Adrenal gland (tissue), 12 donors: Measurements from ENCODE around the gene DPP6. TPM values are rescaled to one million over a fixed set of nuclear protein-coding genes. Genes with fewer than 3 reads are reported as not detected.

Experiments used
- DNase-seq, 7 donors: peaks; one replicate each; pipeline ENCODE4 v3.0.0-alpha.2; 2019 to 2020
- H3K27ac ChIP-seq, 5 donors: fragments of 200-600 bp; sonication (generic) in 4 of 5; 1 replicate in 3 of 5; 2 replicates in 2 of 5; pipeline versions ENCODE4 v1.5.1 to v1.8.0; 2016 to 2020; ENCODE audit warnings: mild to moderate bottlenecking in 1 of 5
- H3K27me3 ChIP-seq: fragments of 200-600 bp; 2 replicates; pipeline ENCODE4 v1.8.0; 2021
- H3K36me3 ChIP-seq, 2 donors: fragments of 200-600 bp; replicated peaks in 1 of 2; 1 replicate in 1 of 2; 2 replicates in 1 of 2; pipeline versions ENCODE4 v1.5.1 to v1.8.0; 2018 to 2022
- H3K4me1 ChIP-seq, 2 donors: fragments of 200-600 bp; replicated peaks in 1 of 2; 1 replicate in 1 of 2; 2 replicates in 1 of 2; pipeline versions ENCODE4 v1.5.1 to v1.8.0; 2018 to 2021
- H3K4me3 ChIP-seq, 4 donors: fragments of 200-600 bp; sonication (generic) in 3 of 4; one replicate each; pipeline ENCODE4 v1.5.1; 2016 to 2018
- H3K9me3 ChIP-seq, 3 donors: fragments of 200-600 bp; sonication (generic) in 1 of 3; replicated peaks in 1 of 3; 1 replicate in 2 of 3; 2 replicates in 1 of 3; pipeline versions ENCODE4 v1.5.1 to v1.8.0; 2016 to 2021
- POLR2A ChIP-seq, 2 donors: fragments of 450-650 bp; IDR thresholded peaks; one replicate each; pipeline ENCODE4 v1.6.1; 2017; ENCODE audit warnings: antibody characterized with exemption in 2 of 2, mild to moderate bottlenecking in 2 of 2, moderate library complexity in 1 of 2
- WGBS, 4 donors: extraction: QIAGEN DNeasy Blood & Tissue Kit in 2 of 4; methylation state at CpG; one replicate each; pipeline versions ENCODE4 v1.1.5 to v1.1.7; 2013 to 2017; 5-methylcytosine and 5-hydroxymethylcytosine counted together
- intact Hi-C, 2 donors: fragments of 100-400 bp; cut with DNase I; formaldehyde crosslinking; loops; one replicate each; pipeline versions ENCODE4 v1.14.1 to v1.15.0; 2022 to 2023
- polyA plus RNA-seq, 3 donors: library from polyadenylated mRNA; stranded (reverse); fragments of 200-250 nt in 2 of 3; fragments of 350-450 nt in 1 of 3; fragmentation: Illumina TruSeq in 1 of 3; extraction: RNeasy Lipid Tissue Mini Kit (QIAGEN cat#74804) in 1 of 3; gene quantifications; one replicate each; pipeline ENCODE4 v1.2.3, GENCODE V29; 2013 to 2014
- total RNA-seq, 9 donors: library from RNA; depleted of rRNA in 4 of 9; stranded (reverse); fragments of >200 nt in 4 of 9; fragments of 120-200 nt in 1 of 9; fragmentation: NEBNext Ultra II Directional in 1 of 9; extraction: Animal tissue kit (Norgen Biotek cat#: 25700) in 1 of 9; gene quantifications; one replicate each; pipeline versions ENCODE4 v1.1.0 to v1.2.4, GENCODE V29; 2013 to 2023
- TF ChIP-seq, protein P1 (sequence below), 6 experiments: fragments of 450-650 bp in 4 of 6; fragments of 200-600 bp in 2 of 6; sonication (generic) in 1 of 6; IDR thresholded peaks; 1 replicate in 5 of 6; 2 replicates in 1 of 6; pipeline versions ENCODE4 v1.5.1 to v1.8.0; 2016 to 2021; ENCODE audit warnings: antibody characterized with exemption in 6 of 6, mild to moderate bottlenecking in 2 of 6, moderate library complexity in 1 of 6
- donor health status: healthy with polysubstance abuse.
- donor health status: Bipolar disorder and iron deficiency.
- donor health status: DM: yes; HTN: yes; CAD: no.
- donor health status: DM: no; HTN: no; CAD: no.
- donor health status: DM: no; HTN: no; CAD: no.
- donor health status: DM: yes; HTN: yes; CAD: no.

The DPP6 gene
- total and polyA plus RNA-seq, 12 donors: 0.39 to 13.1 (median 5.1) TPM

DNA sequence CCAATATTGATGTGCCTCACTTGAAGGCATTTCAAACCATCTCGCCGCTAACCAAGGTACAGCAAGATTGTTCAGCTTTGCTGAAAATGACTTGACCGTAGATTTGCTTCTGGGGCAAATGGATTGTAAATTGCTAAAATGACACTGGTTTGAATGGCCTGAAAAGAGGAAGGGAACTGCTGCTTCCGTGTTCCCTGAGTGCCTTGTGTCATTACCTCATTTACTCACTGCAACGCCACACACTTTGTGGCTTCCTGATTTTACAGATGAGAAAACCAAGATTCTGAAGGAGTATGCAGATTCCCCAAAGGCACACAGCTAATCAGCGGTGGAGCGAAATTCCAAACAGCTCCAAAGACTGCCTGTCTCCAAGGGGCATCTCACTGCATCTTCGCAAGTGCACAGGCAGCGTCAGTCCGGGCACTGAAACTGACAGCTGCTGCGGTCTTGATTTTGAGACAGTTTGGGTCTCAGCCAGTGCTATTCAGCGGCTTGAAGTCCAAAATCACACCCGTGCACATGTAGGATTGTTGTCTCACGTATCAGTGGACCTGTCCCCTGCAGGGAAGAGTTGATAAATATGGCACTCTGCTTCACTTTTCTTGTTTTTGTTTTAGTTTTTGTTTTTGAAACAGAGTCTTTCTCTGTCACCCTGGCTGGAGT, 290.9 kb downstream of the DPP6 start:
- Histone ChIP-seq H3K4me3 (no peak overlapping the region), H3K27ac (no peak overlapping the region), H3K4me1 (no peaks in the 10 kb centered on the region), H3K9me3 (no peaks in the 10 kb centered on the region), H3K36me3 (no peaks in the 10 kb centered on the region), H3K27me3 (no peaks in the 10 kb centered on the region)
- intact Hi-C loops: no loop called here
- no peak for DNase-seq
- no peak for TF ChIP-seq POLR2A (IDR thresholded peaks at IDR 0.05)
- TF ChIP-seq, protein P1, sequence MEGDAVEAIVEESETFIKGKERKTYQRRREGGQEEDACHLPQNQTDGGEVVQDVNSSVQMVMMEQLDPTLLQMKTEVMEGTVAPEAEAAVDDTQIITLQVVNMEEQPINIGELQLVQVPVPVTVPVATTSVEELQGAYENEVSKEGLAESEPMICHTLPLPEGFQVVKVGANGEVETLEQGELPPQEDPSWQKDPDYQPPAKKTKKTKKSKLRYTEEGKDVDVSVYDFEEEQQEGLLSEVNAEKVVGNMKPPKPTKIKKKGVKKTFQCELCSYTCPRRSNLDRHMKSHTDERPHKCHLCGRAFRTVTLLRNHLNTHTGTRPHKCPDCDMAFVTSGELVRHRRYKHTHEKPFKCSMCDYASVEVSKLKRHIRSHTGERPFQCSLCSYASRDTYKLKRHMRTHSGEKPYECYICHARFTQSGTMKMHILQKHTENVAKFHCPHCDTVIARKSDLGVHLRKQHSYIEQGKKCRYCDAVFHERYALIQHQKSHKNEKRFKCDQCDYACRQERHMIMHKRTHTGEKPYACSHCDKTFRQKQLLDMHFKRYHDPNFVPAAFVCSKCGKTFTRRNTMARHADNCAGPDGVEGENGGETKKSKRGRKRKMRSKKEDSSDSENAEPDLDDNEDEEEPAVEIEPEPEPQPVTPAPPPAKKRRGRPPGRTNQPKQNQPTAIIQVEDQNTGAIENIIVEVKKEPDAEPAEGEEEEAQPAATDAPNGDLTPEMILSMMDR (IDR thresholded peaks at IDR 0.05): no peak
- 70 to 77% (median 74%) methylated on average over 14 of the region's 14 CpGs for WGBS, 4 donors

DNA sequence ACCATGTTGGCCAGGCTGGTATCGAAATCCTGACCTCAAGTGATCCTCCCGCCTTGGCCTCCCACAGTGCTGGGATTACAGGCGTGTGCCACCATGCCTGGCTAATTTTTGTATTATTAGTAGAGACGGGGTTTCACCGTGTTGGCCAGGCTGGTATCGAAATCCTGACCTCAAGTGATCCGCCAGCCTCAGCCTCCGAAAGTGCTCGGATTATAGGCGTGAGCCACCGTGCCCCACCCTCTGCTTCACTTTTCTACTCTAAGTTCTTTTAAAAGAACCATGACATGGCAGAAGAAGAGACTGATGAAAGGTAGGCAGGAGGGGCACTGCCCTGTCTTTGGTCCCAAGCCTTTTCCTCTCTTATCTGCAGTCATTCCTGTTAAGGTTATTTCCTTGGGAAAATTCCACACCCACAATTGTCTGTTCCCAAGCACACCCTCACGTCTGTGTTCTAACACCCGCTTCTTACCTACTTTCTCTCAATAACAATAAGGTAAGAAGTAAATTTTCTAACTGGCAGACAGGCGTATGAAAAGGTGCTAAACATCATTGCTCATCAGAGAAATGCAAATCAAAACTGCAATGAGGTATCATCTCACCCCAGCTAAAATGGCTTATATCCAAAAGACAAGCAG, 291.7 kb downstream of the DPP6 start:
- TF ChIP-seq, protein P1 (IDR thresholded peaks at IDR 0.05): no peak
- no peak for TF ChIP-seq POLR2A (IDR thresholded peaks at IDR 0.05)
- no peak overlapping the region for H3K27ac ChIP-seq
- intact Hi-C loops: no loop called here
- H3K9me3 ChIP-seq: no peaks in the 10 kb centered on the region
- WGBS, 4 donors: 68 to 84% (median 77%) methylated on average over 14 of the region's 14 CpGs
- H3K27me3 ChIP-seq: no peaks in the 10 kb centered on the region
- no peak overlapping the region for H3K4me3 ChIP-seq
- H3K36me3 ChIP-seq: no peaks in the 10 kb centered on the region
- no peak for DNase-seq
- H3K4me1 ChIP-seq: no peaks in the 10 kb centered on the region

GRCh38 chr7:154345093-154345492, 292.9 kb downstream of the DPP6 start:
- H3K4me1 ChIP-seq: no peaks in the 10 kb centered on the region
- 71 to 79% (median 78%) methylated on average over 2 to 5 of the region's 5 CpGs for WGBS, 4 donors
- H3K9me3 ChIP-seq: no peaks in the 10 kb centered on the region
- no peak overlapping the region for H3K4me3 ChIP-seq
- no peaks in the 10 kb centered on the region for H3K27me3 ChIP-seq
- H3K27ac ChIP-seq: no peak overlapping the region
- intact Hi-C loops: no loop called here
- no peak for DNase-seq
- no peak for TF ChIP-seq POLR2A (IDR thresholded peaks at IDR 0.05)
- TF ChIP-seq, protein P1 (IDR thresholded peaks at IDR 0.05): no peak
- H3K36me3 ChIP-seq: no peaks in the 10 kb centered on the region

DNA sequence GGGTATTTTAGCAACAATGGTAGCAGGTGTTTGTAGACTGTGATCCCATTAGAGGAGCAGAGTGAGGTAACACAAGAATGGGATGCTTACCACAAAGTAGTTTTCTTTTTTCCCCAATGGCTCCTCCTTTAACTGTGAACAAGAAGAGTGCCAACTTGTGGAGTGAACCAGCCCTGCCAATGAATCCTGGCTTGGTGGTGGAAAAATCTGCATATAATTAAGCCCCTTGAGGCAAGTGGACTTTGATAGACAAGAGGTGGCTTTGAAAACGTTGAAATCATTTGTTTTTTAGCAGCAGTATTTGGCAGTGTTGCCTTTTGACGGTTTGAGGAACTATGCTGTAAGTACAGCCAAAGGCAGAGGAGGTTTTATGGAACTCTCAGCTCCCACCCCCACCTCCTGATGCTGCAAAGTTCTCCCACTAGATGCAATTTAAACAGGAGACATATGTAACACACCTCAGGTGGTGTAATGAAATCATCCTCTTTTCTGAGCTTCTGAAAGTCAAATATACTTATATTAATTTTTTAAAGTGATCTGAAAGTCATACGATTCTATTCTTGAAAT, 295.6 kb downstream of the DPP6 start:
- Histone ChIP-seq H3K27me3 (no peaks in the 10 kb centered on the region), H3K27ac (no peak overlapping the region), H3K9me3 (no peaks in the 10 kb centered on the region), H3K36me3 (no peaks in the 10 kb centered on the region), H3K4me3 (no peak overlapping the region), H3K4me1 (no peaks in the 10 kb centered on the region)
- WGBS, 4 donors: 37 to 59% (median 43%) methylated on average over 3 of the region's 3 CpGs
- intact Hi-C loops: no loop called here
- TF ChIP-seq, protein P1 (IDR thresholded peaks at IDR 0.05): no peak
- TF ChIP-seq POLR2A (IDR thresholded peaks at IDR 0.05): no peak
- DNase-seq: no peak
